HG03442 (cell line): Measurements from ENCODE around the gene PLAAT2.
"Not testable (repeated sequence)": the region's sequence is repeated elsewhere in the genome, so short reads cannot be mapped to it uniquely, and the experiment has no call there.

ENCODE experiments used
- ATAC-seq: cut with Tn5 transposase; IDR thresholded peaks from one replicate; pipeline ENCODE4 v1.9.1; 2021; ENCODE audit warnings: mild to moderate bottlenecking, moderate library complexity; ENCODE audit not compliant: unreplicated experiment

PLAAT2 gene

DNA sequence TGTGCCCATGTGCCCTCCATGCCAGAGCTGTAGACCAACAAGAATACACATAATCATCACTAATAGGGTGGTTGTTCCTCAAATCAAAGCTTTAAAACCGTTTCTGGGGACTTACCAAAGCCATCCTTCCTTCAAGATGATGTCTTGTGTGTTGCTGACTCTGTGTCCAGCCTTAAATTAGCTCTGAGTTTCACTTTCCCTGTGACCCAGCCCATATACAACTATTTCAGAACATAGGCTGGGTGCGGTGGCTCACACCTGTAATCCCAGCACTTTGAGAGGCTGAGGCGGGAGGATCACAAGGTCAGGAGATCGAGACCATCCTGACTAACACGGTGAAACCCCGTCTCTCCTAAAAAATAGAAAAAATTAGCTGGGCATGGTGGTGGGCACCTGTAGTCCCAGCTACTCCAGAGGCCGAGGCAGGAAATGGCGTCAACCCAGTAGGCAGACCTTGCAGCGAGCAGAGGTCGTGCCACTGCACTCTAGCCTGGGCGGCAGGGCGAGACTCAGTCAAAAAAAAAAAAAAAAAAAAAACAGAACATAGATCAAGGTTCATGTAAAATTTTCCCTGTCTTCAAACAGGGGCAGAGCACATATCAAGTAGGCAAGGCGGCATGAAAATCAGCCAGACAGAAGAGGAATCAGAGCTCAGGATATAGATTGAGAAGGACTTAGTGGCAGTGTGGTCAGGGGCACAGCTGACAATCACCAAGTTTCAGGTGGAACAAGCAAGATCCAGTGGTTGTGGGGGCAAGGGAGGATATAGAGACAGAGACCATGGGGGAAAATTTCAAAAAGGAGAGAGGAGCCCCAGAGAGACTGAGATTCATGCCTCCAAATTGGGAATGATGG is at the start of gene PLAAT2:
PLAAT2 (minus strand) TSS at position 179 of the 855 bp plus-strand sequence; CDS start at position 124, 55 bp downstream.
- no peak for ATAC-seq

DNA sequence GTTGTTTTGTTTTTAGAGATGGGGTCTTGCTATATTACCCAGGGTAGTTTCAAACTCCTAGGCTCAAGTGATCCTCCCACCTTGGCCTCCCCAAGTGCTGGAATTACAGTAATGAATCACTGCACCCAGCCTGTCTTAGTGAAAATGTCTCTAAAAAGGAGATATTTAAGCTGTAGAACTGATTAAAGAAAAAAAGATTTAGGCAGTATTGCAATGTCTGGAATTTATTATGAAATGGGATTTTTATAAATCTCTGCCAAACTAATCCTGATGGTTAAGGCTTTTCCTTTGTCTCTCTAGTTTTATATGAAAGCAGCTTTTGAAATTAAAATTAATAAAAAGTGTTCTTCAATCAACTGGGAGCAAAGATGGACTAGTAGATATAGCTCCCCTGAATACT is 49.0 kb upstream of the PLAAT2 start:
- no peak for ATAC-seq

DNA sequence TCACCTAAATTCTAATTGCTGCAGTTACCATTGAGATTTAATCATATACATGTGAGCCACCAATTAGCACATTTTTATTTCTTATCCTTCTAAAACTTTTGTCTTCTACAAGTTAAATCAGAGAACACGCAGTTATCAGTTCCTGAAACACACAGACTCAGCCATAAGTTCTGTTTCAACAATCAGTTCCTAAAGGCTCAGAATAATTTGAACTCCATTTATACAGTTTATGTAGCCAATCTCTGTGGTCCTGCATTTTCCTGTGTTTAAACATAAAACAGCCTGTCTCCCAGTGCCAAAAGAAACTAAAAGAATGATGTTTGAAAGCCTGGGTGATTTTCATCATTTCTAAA is 48.2 kb upstream of the PLAAT2 start:
- ATAC-seq, result no peak

DNA sequence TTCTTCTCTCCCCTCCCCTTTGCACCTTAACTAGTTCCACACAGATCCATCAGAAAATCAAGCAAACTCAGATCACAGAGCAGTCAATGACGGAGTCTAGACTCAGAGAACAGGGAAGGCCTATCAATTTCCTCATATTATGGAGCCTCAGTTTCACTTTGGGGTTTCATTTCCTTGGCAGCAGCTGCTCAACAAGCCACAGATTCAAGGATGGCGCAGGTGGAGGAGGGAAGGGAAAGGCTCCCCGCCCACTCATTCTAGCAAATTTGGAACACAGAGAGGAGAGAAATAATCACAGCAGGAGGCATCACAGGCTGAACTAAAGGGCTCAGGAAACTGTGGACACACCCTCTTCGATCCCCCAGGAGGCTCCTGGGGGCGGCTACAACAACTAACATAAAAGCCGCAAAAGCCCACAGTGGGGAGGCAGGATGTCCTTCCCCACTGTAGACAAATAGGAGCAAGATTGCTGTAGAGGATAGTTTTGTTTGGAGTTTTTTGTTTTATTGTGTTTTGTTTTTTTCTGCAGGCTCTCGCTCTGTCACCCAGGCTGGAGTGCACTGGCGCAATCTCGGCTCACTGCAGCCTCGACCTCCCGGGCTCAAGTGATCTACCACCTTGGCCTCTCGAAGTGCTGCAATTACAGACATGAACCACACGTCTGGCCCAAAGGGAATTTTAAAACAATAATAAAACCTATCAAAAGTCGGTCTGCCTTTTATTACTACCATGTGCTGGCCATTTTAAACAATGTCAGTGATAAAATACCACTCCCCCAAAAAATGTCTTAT is 47.6 kb upstream of the PLAAT2 start:
- ATAC-seq, result no peak

DNA sequence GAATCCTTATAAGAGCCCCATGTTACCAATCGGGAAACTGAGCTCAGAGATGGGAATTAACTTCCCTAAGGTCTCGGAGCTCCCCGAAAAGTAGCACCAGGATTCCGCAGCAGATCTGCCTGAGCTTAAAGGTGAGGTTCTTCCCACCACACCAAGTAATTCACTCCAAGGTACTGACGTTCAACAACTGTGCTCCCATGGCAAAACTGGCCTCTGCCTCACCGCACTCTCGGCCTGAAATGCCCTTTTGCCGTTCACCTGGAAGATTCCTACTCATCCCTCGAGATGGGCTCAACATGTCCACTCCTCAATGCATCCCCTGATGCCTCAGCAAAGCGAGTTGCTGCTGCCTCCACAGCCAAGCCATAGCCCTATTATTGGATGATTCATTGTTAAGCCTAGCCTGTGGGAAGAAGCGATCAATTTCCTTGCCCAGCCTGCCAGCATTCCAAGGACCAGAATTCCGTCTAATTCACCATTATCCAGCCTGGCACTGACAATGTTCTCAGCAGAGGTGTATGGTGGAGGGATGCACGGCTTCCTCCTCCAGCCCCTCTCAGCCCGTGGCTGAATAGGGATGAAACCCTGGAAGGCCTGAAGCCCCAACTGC is 46.9 kb upstream of the PLAAT2 start:
- no peak for ATAC-seq

DNA sequence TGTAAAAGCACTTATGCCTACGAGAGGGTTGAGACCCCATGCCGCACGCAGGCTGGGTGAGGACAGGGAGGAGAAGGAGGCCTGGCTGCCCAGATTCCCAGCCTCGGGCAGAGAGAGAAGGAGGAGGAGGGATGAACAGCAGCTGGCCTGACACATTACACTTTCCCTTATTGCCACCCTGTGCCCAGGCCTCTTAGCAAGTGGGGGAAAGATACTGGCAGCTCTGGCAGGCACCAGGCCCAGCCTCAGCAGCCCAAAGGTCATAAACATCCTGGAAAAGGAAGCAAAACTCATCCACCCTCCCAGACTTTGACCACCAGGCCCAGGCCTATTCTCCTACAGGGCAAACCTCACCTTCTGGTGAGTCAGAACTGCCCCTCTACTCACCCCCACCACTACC is 46.4 kb upstream of the PLAAT2 start:
- ATAC-seq, result no peak

DNA sequence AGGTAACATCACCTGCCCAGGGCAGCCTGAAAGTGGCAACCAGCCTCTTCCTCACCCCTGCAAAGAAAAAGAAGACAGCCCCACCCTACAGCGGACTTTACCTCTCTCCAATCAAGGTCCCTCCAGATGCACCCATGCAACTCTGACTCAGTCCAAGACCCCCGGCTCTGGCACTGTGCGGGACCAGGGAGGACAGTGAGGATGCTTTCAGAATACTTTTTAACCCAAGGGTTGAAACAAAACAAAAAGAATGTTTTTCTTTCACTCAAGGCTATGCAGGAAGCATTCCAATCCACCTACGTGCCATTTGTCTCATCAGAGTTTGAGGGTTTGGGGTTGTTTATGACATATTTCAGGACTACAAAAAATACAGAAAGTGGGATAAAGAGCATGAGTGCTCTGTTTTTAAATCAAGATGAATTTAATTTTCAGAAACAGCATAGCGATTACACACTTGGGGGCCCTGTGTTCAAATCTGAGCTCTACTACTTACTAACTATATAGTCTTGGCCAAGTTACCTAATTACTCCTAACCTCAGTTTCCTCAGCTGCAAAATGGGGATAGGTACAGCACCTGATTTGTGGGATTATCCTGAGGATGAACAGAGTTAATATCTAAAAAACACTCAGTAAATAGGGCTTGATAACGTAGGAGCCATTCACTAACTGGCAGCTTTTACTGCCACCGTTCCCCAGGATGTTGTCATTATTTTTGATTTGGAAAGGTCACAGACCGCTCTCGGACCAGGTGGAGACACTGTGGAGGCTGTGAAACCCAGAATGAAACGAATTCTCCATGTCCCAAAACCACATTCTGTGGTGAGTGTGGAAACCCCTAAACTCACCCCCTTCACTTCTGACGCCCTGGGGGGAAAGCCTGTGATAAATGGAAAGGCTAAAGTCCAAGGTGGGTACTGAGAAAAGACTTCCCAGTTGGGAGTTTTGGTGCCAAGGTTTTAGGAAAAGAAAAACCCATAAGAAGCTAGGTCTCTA is 45.5 kb upstream of the PLAAT2 start:
- no peak for ATAC-seq

DNA sequence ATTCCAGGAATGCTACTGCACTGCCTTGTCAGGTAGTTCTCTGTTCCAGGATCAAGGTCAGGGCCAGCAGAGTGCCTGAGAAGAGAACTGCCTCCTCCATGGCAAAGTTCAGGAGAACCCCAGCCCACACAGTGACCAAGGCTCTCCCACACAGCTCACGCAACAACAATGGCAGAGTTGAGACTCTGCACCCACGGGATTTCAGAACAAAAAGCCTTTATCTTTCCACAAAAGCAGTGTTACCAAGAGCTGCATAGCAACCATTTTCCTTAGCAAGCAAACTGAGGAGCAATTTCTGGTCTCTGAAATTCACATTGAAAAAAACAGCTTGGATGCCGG is 40.0 kb upstream of the PLAAT2 start:
- ATAC-seq, result no peak

DNA sequence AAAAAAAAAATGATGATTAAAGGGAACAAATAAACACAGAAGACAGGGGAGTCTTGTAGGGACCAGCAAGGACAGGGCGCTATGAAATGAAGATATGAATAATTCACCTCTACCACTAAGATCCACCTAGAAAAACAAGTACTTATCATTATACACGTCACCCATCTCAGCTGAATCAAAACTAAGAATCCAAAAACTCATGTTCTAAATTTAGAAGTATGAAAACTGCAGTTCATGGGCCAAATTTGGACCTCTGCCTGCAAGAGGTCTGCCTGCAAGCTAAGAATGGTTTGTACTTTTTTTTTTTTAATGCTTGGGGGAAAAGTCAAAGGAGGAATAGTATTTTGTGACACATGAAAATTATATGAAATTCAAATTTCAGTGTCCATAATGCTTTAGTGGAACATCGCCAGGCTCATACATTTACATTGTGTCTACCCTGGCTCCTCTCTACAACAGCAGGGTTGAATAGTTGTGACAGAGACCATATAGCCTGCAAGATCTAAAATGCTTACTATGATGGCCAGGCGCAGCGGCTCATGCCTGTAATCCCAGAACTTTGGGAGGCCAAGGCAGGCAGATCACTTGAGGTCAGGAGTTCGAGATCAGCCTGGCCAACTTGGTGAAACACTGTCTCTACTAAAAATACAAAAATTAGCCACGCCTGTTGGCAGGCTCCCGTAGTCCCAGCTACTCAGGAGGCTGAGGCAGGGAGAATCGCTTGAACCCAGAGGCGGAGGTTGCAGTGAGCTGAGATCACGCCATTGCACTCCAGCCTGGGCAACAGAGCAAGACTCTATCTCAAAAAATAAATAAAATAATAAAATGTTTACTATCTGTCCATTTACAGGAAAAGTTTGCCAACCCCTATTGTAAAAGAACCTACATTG is 39.4 kb upstream of the PLAAT2 start:
- not testable (repeated sequence) for ATAC-seq

DNA sequence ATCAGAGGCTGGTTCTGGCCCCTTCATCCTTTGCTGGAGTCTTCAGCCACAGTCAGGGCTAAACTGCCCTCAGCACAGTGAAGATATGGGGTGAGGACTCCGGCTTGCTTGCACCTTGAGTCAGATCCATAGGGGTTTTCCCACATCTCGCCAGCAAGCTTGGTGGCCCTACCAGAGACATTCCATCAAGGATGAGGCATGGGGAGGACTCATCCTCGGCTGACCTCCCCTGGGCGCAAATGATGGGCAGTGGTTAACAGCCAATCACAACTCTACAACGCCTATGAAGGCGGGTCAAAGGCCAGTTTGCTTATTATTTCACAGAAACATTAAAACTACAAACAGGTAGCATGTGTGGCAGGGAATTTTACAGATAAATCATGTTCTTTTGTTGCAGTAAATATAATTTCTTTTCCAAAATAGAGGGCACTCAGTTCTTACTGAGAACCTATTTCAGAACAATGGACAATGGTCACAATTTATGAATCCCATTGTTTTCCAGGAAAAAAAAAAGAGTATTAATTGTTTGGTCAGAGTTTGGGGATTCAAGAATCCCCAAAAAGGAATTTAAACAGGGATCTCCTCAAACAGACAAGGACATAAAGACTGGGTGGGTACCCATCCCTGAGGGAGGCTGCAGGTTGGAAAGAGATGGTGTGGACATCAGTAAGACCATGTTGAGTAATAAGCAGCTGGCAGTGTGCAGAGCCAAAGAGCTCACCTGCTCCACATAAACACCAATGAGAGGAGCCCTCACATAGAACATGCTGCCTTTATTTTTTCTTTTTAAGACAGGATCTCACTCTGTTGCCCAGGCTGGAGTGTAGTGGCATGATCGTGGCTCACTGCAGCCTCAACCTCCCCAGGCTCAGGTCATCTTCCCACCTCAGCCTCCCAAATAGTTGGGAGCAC is 36.3 kb upstream of the PLAAT2 start:
- ATAC-seq, result no peak

DNA sequence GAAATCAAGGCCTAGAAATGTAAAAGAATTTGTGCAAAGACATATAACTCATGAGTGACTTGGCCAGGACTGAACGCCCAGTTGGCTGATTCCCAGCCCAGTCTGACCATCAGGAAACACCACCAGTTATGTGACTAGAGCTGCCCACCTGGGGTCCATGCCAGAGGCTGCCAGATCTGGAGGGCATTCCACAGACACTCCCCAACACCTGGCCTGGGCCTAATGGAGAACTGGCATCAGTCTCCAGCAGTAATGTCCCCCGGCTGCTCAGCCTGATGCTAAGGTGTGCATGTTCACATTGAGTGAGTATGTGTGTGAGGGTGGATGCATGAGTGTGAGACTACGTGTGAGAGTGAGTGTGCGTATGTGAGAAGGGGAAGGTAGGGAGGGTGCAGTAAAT is 35.4 kb upstream of the PLAAT2 start:
- ATAC-seq, result no peak

DNA sequence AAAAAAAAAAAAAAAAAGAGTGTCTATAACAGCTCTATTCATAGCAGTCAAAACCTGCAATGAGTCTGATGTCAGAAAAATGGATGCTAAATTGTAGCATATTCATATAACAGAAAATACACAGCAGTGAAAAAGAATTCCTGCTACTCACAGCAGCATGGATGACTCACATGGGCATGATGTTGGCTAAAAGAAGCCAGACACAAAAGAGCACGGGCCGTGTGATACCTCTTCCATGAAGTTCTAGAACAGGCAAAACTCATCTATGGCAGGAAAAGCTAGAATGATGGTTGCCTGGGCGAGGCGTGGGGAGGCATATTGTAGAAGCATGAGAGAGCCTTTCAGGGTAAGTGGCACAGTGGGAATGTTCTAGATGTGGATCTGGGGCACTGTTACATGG is 32.1 kb upstream of the PLAAT2 start:
- ATAC-seq, result no peak

DNA sequence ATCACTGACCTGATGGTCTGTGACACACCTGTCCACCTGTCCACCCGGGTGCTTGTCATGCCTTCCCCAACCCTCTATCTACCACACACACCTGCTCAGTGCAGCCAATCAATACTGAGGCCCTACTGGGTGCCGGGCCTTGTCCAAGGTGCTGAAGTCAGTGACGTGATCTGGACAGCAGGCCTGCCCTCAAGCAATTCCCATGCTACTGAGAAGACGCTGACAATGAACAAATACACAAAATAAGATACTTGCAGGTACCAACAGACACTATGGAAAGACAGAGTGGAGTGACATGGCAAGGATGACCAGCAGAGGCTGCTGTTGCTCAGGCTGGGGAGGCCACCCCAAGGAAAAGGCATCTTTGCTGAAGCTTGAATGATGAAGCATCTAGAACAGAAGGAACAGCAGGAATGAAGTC is 29.8 kb upstream of the PLAAT2 start:
- no peak for ATAC-seq

DNA sequence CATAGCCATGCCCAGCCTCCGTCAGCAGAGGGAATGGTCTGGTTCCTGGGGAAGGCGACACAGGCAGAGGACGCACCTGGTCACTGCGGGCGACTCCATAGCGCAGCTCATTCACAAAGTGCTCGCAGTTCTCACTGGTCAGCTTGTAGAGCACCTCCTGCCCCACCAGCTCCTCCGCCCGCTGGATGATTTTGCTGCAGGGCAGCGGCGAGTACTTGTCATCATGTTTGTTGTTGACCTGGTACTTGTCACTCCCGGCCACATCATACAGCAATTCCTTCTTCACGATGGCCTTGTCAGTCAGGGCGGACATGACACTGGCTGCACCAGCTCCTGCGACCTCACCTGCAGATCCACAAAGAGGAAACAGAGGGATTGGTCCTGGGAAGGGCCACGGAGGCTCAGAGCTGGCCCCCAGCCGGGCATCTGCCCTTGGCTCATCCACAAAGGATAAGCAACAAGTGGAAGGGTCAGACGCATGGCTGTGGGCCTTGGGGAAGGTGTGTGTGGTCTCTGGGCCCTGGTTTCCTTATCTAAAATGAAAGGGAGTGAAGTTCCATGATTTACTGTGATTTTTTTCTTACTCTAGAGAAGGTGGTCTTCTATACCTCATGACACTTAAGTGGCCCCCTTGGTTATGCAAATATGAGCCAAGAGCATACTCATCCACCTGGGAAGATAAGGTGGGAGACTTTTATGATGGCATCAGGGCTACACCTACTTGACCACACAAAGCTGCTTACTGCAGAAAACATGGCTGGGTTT is 27.0 kb upstream of the PLAAT2 start:
- ATAC-seq, result no peak

DNA sequence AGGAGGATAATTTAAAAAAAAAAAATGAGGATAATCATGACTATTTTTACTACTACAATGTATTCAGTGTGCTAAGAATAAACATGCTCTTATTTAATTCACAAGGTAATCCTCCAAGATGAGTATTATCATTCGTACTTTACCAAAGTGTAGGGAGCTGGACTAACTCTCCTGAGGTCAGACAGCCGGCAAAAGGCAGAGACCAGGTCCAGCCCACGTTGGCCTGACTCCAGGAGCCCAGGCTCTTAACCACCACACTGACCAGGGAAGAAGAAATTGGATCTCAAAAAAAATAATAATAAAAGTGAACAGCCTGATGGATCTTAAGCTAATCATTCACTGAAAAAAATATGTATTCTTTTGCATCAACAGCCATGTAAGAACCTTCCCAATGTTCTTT is 25.8 kb upstream of the PLAAT2 start:
- ATAC-seq, result no peak

DNA sequence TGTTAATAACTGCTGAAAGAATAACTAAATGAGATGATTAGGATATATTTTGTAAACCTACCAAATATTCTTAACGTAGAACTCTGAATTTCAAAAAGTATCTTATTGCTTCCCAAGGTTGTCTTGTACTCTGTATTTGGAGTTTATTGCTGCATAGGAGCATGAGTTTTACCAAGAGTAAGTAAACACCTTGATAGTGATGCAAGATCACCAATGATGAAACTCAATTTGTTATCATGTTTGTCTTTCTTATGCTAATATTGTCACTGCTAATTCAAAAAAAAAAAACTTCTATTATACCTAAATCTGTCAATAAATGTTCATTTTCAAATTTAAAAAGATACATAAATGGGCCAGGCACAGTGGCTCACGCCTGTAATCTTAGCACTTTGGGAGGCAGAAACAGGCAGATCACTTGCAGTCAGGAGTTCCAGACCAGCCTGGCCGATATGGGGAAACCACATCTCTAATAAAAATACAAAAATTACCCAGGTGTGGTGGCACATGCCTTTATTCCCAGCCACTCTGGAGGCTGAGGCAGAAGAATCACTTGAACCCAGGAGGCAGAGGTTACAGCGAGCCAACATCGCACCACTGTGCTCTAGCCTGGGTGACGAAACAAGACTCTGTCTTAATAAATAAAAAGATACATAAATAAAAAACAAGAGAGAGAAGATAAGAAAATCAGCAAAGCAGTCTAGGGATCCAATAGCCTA is 23.4 kb upstream of the PLAAT2 start:
- no peak for ATAC-seq

DNA sequence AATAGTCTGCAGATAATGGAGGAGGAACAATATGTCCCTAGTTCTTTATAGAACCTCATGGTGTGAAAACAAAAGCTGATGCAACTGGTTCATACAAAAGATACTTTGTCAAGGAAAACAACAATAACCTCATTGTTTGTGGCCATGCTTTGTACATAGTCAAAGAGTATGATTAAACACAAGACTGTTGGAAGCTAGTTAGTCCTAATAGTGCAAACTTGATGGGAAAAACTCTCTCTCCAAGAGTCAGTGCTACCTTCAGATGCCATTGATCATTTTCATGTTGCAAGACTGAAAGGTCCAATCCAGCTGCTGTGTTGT is 20.1 kb upstream of the PLAAT2 start:
- ATAC-seq, result no peak
